Endothelial cell of umbilical vein (primary cell): ENCODE measurements around the gene PPP1R11. TPM values are rescaled to one million over a fixed set of nuclear protein-coding genes. Genes with fewer than 3 reads are reported as not detected.
A peak's percentile ranks its signal among the peaks of the same experiment; 100 is the strongest.

ENCODE experiments used
- BruUV-seq: library from RNA; stranded (reverse); fragments of 400-500 nt; replicated peaks from 2 replicates; lab custom pipeline; 2021; lab: Mats Ljungman, UMichigan
- CTCF ChIA-PET: fragments of 300-600, 350-600 bp; sonication (Branson Sonifier 250); formaldehyde crosslinking; loops from one replicate; lab custom pipeline; 2021; ENCODE audit warnings: antibody characterized with exemption, inconsistent platforms; lab: Charles Lee
- POLR2A ChIA-PET: fragments of 300-600, 350-600 bp; sonication (Branson Sonifier 250); formaldehyde crosslinking; loops from one replicate; lab custom pipeline; 2021; ENCODE audit warnings: antibody characterized with exemption, inconsistent platforms; lab: Charles Lee
- DNase-seq: peaks from one replicate; pipeline ENCODE4 v3.0.0-alpha.2; 2011; ENCODE audit warnings: low read depth, low spot score
- FAIRE-seq: peaks from 2 replicates; lab custom pipeline; 2011; peaks lifted over from hg19 to GRCh38; lab: Jason Lieb, UNC
- H2AFZ ChIP-seq: 2 replicates; pipeline ENCODE4 v1.6.0; 2012; ENCODE audit warnings: low read depth, low read length, control low read depth, inconsistent platforms
- H3K27ac ChIP-seq: 2 replicates; pipeline ENCODE4 v1.5.1; 2011; ENCODE audit warnings: low read depth, mild to moderate bottlenecking, control low read depth, low read length, moderate library complexity; ENCODE audit not compliant: insufficient read depth
- H3K27me3 ChIP-seq, 2 experiments: 2 replicates each; pipeline versions ENCODE4 v1.6.0 to v1.6.1; 2011; ENCODE audit warnings: low read length in 2 of 2, mixed read lengths in 1 of 2; ENCODE audit not compliant: control insufficient read depth in 2 of 2, insufficient read depth in 2 of 2
- H3K36me3 ChIP-seq, 2 experiments: 2 replicates in 1 of 2; 3 replicates in 1 of 2; pipeline ENCODE4 v1.5.1; 2011; ENCODE audit warnings: low read length in 2 of 2, mild to moderate bottlenecking in 1 of 2, moderate library complexity in 1 of 2; ENCODE audit not compliant: control insufficient read depth in 2 of 2, insufficient read depth in 2 of 2; ENCODE audit errors: extremely low read depth in 1 of 2
- H3K4me1 ChIP-seq: 3 replicates; pipeline ENCODE4 v1.5.1; 2011; ENCODE audit warnings: mild to moderate bottlenecking, low read length; ENCODE audit not compliant: control insufficient read depth, insufficient read depth; ENCODE audit errors: extremely low read depth
- H3K4me2 ChIP-seq: 2 replicates; pipeline ENCODE4 v1.6.1; 2011; ENCODE audit warnings: low read length, control low read depth, mixed read lengths; ENCODE audit not compliant: insufficient read depth
- H3K4me3 ChIP-seq, 3 experiments: fragments of 200-600 bp in 1 of 3; sonication (generic), shearing (Covaris generic) in 1 of 3; replicated peaks in 1 of 3; 2 replicates each; pipeline ENCODE4 v1.5.1; 2011 to 2016; ENCODE audit warnings: control low read depth in 3 of 3, low read length in 3 of 3, mild to moderate bottlenecking in 2 of 3, inconsistent platforms in 1 of 3, low read depth in 1 of 3, moderate library complexity in 1 of 3; ENCODE audit not compliant: insufficient read depth in 1 of 3
- H3K79me2 ChIP-seq: 2 replicates; pipeline ENCODE4 v1.6.0; 2012; ENCODE audit warnings: low read length, inconsistent platforms; ENCODE audit not compliant: control insufficient read depth, insufficient read depth
- H3K9ac ChIP-seq: replicated peaks from 2 replicates; pipeline ENCODE3; 2011; ENCODE audit warnings: low read length, control low read depth; ENCODE audit not compliant: insufficient read depth; ENCODE audit errors: extremely low read depth
- H3K9me1 ChIP-seq: replicated peaks from 3 replicates; pipeline ENCODE4 v1.6.0; 2011; ENCODE audit warnings: mild to moderate bottlenecking, low read length; ENCODE audit not compliant: control insufficient read depth, insufficient read depth; ENCODE audit errors: extremely low read depth
- H3K9me3 ChIP-seq: replicated peaks from 2 replicates; pipeline ENCODE4 v1.5.1; 2012; ENCODE audit warnings: low read length, inconsistent platforms; ENCODE audit not compliant: control insufficient read depth, insufficient read depth
- H4K20me1 ChIP-seq: replicated peaks from 2 replicates; pipeline ENCODE3; 2011; ENCODE audit warnings: mild to moderate bottlenecking, low read length; ENCODE audit not compliant: control insufficient read depth, insufficient read depth; ENCODE audit errors: extremely low read depth
- EZH2 ChIP-seq: IDR thresholded peaks from 2 replicates; pipeline ENCODE4 v1.6.1; 2012; ENCODE audit warnings: borderline replicate concordance, low read depth, mild to moderate bottlenecking, moderate library complexity, low read length, inconsistent platforms; ENCODE audit not compliant: severe bottlenecking
- FOS ChIP-seq: IDR thresholded peaks from 2 replicates; pipeline ENCODE4 v1.6.1; 2011; ENCODE audit warnings: mild to moderate bottlenecking, low read length, moderate library complexity, borderline replicate concordance; ENCODE audit not compliant: insufficient read depth
- GATA2 ChIP-seq: IDR thresholded peaks from 2 replicates; pipeline ENCODE4 v1.7.0; 2011; ENCODE audit warnings: low read depth, mild to moderate bottlenecking, moderate library complexity, mixed read lengths, low read length; ENCODE audit not compliant: insufficient read length, insufficient read depth
- POLR2A ChIP-seq: IDR thresholded peaks from 2 replicates; pipeline ENCODE4 v1.6.1; 2012; ENCODE audit warnings: low read depth, mild to moderate bottlenecking, control low read depth, low read length
- POLR2AphosphoS5 ChIP-seq: IDR thresholded peaks from 2 replicates; pipeline ENCODE4 v1.6.1; 2012; ENCODE audit warnings: low read depth, mild to moderate bottlenecking, control low read depth, low read length, moderate library complexity; ENCODE audit not compliant: insufficient read depth
- dilution Hi-C: fragments of 300-500 bp; cut with MboI; formaldehyde crosslinking; loops from one replicate; pipeline ENCODE4 v1.15.0; 2019; ENCODE audit warnings: low sequenced_read_pairs; ENCODE audit not compliant: extremely low pct_ligation_motif_present
- intact Hi-C: fragments of 100-400 bp; cut with micrococcal nuclease; formaldehyde crosslinking; loops from one replicate; pipeline ENCODE4 v1.10.0; 2022
- polyA plus RNA-seq, 4 experiments: library from polyadenylated mRNA; depleted of rRNA in 3 of 4; stranded (reverse) in 3 of 4; unstranded in 1 of 4; fragments of >200 nt; gene quantifications; 2 replicates each; pipeline versions ENCODE4 v1.2.1 to v1.2.3, GENCODE V29; 2011 to 2012; ENCODE audit warnings: missing spikeins in 1 of 4
- total RNA-seq: library from RNA; stranded (reverse); gene quantifications from 2 replicates; pipeline ENCODE4 v1.2.3, GENCODE V29; 2021
- TF ChIP-seq, protein P1 (sequence below), 2 donors: IDR thresholded peaks; 1 replicate in 1 of 2; 2 replicates in 1 of 2; pipeline ENCODE4 v1.5.1; 2011; ENCODE audit warnings: low read length in 2 of 2, mild to moderate bottlenecking in 2 of 2, moderate library complexity in 2 of 2, control low read depth in 1 of 2, inconsistent platforms in 1 of 2, low read depth in 1 of 2; ENCODE audit not compliant: insufficient read depth in 1 of 2; ENCODE audit errors: extremely low read depth in 1 of 2

The PPP1R11 gene
- total and polyA plus RNA-seq, 2 donors (not counting 3 experiments of a cell fraction or from before 2014, with no cell fraction given) = 32.4 to 44.1 TPM

- H3K4me2 ChIP-seq = peak overlapping the region; percentile 71
- H4K20me1 ChIP-seq = no peaks in the 10 kb centered on the region
- DNase-seq (peak; percentile 82), FAIRE-seq (peak; percentile 97)
- H3K9ac ChIP-seq = no peak overlapping the region
- H3K9me1 ChIP-seq = no peaks in the 10 kb centered on the region
- no peak overlapping the region for H3K27ac ChIP-seq
- no peaks in the 10 kb centered on the region for H3K79me2 ChIP-seq
- TF ChIP-seq GATA2 = no peak
- TF ChIP-seq EZH2 = peak; percentile 15
- TF ChIP-seq, protein P1, sequence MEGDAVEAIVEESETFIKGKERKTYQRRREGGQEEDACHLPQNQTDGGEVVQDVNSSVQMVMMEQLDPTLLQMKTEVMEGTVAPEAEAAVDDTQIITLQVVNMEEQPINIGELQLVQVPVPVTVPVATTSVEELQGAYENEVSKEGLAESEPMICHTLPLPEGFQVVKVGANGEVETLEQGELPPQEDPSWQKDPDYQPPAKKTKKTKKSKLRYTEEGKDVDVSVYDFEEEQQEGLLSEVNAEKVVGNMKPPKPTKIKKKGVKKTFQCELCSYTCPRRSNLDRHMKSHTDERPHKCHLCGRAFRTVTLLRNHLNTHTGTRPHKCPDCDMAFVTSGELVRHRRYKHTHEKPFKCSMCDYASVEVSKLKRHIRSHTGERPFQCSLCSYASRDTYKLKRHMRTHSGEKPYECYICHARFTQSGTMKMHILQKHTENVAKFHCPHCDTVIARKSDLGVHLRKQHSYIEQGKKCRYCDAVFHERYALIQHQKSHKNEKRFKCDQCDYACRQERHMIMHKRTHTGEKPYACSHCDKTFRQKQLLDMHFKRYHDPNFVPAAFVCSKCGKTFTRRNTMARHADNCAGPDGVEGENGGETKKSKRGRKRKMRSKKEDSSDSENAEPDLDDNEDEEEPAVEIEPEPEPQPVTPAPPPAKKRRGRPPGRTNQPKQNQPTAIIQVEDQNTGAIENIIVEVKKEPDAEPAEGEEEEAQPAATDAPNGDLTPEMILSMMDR (IDR thresholded peaks at IDR 0.05; ENCODE audit: extremely low read depth in 1 of 2, insufficient read depth in 1 of 2, low read depth in 1 of 2, low read length in 2 of 2) = peak; percentile 85 to 92
- no peak for TF ChIP-seq FOS
- TF ChIP-seq POLR2AphosphoS5 = no peak
- TF ChIP-seq POLR2A = no peak
- peaks cover 49 to 58% of the 10 kb centered on the region in 2 experiments for H3K27me3 ChIP-seq
- H3K4me3 ChIP-seq = peak overlapping the region in 2 of 3 experiments; percentile 33 to 34
- peaks cover 17% of the 10 kb centered on the region for H3K4me1 ChIP-seq
- H2AFZ ChIP-seq = peak overlapping the region; percentile 81
- ChIA-PET CTCF (interaction anchor here (0.5 to 5.6 kb wide), 32 partner anchors 9 to 1296 kb away, joined by 3 to 311 read pairs (median 4); partner anchors contain the start of genes POLR1H, PPP1R11, TRIM31 and TRIM39), POLR2A (no interaction called here)
- dilution Hi-C loops (no loop called here), intact Hi-C loops (loop anchor here (1.0 to 2.0 kb wide), 5 partner anchors 28 to 110 kb away; partner anchors contain the start of genes POLR1H, PPP1R11 and TRIM26)
- BruUV-seq = no TSS peak
- H3K9me3 ChIP-seq = no peaks in the 10 kb centered on the region
- no peaks in the 10 kb centered on the region for H3K36me3 ChIP-seq
These were observed 36.2 kb downstream of the PPP1R11 start for GRCh38 chr6:30102970-30103871.
